Measurements from ENCODE around the gene TNNC1. TPM values are rescaled to one million over a fixed set of nuclear protein-coding genes. Genes with fewer than 3 reads are reported as not detected.

TNNC1 gene
- total and polyA plus RNA-seq, 2 of the 13 experiments (the other 11 are each of a cell fraction or from before 2014, with no cell fraction given), result 11.8 to 36.4 TPM

DNA sequence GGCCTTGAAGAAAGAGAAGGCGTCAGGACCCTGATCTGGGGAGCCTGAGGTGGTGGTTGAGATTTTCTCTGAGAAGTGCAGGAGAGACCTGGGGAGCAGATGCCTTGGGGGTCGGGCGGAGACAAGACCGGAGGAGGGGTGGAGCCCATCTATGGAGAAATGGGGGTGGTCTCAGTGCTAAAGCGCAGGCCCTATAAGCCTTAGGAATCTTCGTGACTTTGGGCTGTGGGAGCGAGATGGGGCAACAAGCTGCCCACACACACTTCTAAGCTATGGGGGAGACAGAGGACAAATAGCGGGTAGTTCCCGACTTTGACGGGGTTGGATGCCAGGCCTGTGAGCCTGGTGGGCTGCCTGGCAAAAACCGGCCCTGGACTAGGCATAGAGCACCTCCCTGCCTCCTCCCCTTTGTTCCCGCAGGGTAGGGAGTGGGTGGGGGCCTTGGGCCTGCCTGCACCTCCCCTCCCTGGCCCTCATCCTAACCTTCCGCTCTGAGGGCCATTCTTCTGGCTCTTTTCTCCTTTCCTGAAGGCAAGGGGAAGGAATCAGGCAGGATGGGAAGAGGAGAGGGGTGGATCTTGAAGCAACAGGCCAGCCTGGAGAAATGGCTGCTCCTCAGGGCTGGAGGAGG lies 2.4 kb upstream of the TNNC1 start:
- intact Hi-C loops (cut with micrococcal nuclease; ENCODE audit: unreplicated experiment) (no loop called here), in situ Hi-C loops (cut with HindIII; ENCODE audit: extremely low pct_ligation_motif_present, low pct_unique_long_range_greater_than_20kb) (loop anchor here (10.0 kb wide), 1 partner anchor 229 kb away; the partner anchor contains the start of genes GNL3 and PBRM1)
- DNase-seq (ENCODE audit: low spot score) (no peak), ATAC-seq (no peak), FAIRE-seq (no peak)
- Histone ChIP-seq H3K4me1 (ENCODE audit: insufficient read depth, low read length) (peaks cover 57% of the 10 kb centered on the region), H3K79me2 (ENCODE audit: insufficient read depth, low read length) (peaks cover 20% of the 10 kb centered on the region), H4K20me1 (ENCODE audit: insufficient read depth, low read length) (no peaks in the 10 kb centered on the region), H3K4me3 (replicated peaks in 1 of 3; ENCODE audit: insufficient read depth in 1 of 3, low read depth in 2 of 3, low read length in 3 of 3) (peak overlapping the region; percentile 90 to 96 (median 92)), H3K36me3 (replicated peaks in 1 of 2; ENCODE audit: control insufficient read depth in 1 of 2, insufficient read depth in 2 of 2, low read length in 2 of 2) (peaks cover 9 to 26% of the 10 kb centered on the region in 2 experiments; a peak in 4 of 5 replicates), H3K9ac (ENCODE audit: insufficient read depth, low read depth, low read length) (peak overlapping the region; percentile 90), H3K27ac (ENCODE audit: extremely low read length, insufficient read depth, low read length) (peak overlapping the region; percentile 63), H3K4me2 (ENCODE audit: low read depth, low read length) (peak overlapping the region; percentile 85), H2AFZ (ENCODE audit: low read length) (no peak overlapping the region), H3K27me3 (ENCODE audit: control insufficient read depth in 1 of 2, insufficient read depth in 2 of 2, low read length in 2 of 2) (no peaks in the 10 kb centered on the region; a peak in 1 of 5 replicates), H3K9me3 (ENCODE audit: low read length) (no peaks in the 10 kb centered on the region)
- no TSS peak for BruUV-seq (replicated peaks)
- whole genome bisulfite sequencing (ENCODE audit: low lambda C conversion rate), result 8% methylated on average over 8 of the region's 13 CpGs
- ChIA-PET CTCF (ENCODE audit: low intra/inter-chr PET ratio, low total read pairs) (no interaction called here), POLR2A (interaction anchor here (1.5 kb wide), 1 partner anchor 80 kb away, joined by 6 read pairs; the partner anchor contains the start of gene UQCC5)
- TF ChIP-seq, protein P1, sequence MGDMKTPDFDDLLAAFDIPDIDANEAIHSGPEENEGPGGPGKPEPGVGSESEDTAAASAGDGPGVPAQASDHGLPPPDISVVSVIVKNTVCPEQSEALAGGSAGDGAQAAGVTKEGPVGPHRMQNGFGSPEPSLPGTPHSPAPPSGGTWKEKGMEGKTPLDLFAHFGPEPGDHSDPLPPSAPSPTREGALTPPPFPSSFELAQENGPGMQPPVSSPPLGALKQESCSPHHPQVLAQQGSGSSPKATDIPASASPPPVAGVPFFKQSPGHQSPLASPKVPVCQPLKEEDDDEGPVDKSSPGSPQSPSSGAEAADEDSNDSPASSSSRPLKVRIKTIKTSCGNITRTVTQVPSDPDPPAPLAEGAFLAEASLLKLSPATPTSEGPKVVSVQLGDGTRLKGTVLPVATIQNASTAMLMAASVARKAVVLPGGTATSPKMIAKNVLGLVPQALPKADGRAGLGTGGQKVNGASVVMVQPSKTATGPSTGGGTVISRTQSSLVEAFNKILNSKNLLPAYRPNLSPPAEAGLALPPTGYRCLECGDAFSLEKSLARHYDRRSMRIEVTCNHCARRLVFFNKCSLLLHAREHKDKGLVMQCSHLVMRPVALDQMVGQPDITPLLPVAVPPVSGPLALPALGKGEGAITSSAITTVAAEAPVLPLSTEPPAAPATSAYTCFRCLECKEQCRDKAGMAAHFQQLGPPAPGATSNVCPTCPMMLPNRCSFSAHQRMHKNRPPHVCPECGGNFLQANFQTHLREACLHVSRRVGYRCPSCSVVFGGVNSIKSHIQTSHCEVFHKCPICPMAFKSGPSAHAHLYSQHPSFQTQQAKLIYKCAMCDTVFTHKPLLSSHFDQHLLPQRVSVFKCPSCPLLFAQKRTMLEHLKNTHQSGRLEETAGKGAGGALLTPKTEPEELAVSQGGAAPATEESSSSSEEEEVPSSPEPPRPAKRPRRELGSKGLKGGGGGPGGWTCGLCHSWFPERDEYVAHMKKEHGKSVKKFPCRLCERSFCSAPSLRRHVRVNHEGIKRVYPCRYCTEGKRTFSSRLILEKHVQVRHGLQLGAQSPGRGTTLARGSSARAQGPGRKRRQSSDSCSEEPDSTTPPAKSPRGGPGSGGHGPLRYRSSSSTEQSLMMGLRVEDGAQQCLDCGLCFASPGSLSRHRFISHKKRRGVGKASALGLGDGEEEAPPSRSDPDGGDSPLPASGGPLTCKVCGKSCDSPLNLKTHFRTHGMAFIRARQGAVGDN (CRISPR knock-in tag; IDR thresholded peaks at IDR 0.05), result peak; percentile 45
- TF ChIP-seq SPEN (CRISPR knock-in tag; IDR thresholded peaks at IDR 0.05; ENCODE audit: low read depth) (0 out of 2 replicates have a peak, but pooled peaks have one; percentile 23), ZIK1 (CRISPR knock-in tag; IDR thresholded peaks at IDR 0.05; ENCODE audit: borderline replicate concordance, low read depth) (no peak), ZMAT3 (CRISPR knock-in tag; conservative IDR thresholded peaks at IDR 0.05) (no peak), ZNF558 (CRISPR knock-in tag; IDR thresholded peaks at IDR 0.05; ENCODE audit: borderline replicate concordance) (no peak), ZNF619 (CRISPR knock-in tag; IDR thresholded peaks at IDR 0.05) (no peak), SMARCC2 (IDR thresholded peaks at IDR 0.05) (no peak), ERF (CRISPR knock-in tag; IDR thresholded peaks at IDR 0.05) (no peak), AGO1 (IDR thresholded peaks at IDR 0.05; ENCODE audit: low read depth, low read length, poor library complexity, severe bottlenecking) (no peak), BRCA1 (CRISPR knock-in tag; IDR thresholded peaks at IDR 0.05) (no peak)
- TF ChIP-seq, protein P2, sequence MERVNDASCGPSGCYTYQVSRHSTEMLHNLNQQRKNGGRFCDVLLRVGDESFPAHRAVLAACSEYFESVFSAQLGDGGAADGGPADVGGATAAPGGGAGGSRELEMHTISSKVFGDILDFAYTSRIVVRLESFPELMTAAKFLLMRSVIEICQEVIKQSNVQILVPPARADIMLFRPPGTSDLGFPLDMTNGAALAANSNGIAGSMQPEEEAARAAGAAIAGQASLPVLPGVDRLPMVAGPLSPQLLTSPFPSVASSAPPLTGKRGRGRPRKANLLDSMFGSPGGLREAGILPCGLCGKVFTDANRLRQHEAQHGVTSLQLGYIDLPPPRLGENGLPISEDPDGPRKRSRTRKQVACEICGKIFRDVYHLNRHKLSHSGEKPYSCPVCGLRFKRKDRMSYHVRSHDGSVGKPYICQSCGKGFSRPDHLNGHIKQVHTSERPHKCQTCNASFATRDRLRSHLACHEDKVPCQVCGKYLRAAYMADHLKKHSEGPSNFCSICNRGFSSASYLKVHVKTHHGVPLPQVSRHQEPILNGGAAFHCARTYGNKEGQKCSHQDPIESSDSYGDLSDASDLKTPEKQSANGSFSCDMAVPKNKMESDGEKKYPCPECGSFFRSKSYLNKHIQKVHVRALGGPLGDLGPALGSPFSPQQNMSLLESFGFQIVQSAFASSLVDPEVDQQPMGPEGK (CRISPR knock-in tag; IDR thresholded peaks at IDR 0.05), result peak; percentile 68
- TF ChIP-seq, protein P3, sequence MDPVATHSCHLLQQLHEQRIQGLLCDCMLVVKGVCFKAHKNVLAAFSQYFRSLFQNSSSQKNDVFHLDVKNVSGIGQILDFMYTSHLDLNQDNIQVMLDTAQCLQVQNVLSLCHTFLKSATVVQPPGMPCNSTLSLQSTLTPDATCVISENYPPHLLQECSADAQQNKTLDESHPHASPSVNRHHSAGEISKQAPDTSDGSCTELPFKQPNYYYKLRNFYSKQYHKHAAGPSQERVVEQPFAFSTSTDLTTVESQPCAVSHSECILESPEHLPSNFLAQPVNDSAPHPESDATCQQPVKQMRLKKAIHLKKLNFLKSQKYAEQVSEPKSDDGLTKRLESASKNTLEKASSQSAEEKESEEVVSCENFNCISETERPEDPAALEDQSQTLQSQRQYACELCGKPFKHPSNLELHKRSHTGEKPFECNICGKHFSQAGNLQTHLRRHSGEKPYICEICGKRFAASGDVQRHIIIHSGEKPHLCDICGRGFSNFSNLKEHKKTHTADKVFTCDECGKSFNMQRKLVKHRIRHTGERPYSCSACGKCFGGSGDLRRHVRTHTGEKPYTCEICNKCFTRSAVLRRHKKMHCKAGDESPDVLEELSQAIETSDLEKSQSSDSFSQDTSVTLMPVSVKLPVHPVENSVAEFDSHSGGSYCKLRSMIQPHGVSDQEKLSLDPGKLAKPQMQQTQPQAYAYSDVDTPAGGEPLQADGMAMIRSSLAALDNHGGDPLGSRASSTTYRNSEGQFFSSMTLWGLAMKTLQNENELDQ (CRISPR knock-in tag; IDR thresholded peaks at IDR 0.05; ENCODE audit: borderline replicate concordance), result no peak

Data from HepG2 (cell line).